Neural cell (in vitro differentiated cells): Measurements from ENCODE around the gene CRYBB2. TPM values are rescaled to one million over a fixed set of nuclear protein-coding genes. Genes with fewer than 3 reads are reported as not detected.
A peak's percentile ranks its signal among the peaks of the same experiment; 100 is the strongest.

Experiments used
- H2AFZ ChIP-seq: fragments of 200-600, 300-800 bp; sonication (generic), shearing (Covaris generic); 2 replicates; pipeline ENCODE4 v1.6.0; 2014; ENCODE audit warnings: low read depth, mild to moderate bottlenecking, antibody characterized with exemption, low read length, moderate library complexity
- H3F3A ChIP-seq: fragments of 200-600 bp; shearing (Covaris generic); 2 replicates; pipeline ENCODE4 v1.6.1; 2016; ENCODE audit warnings: mild to moderate bottlenecking, moderate library complexity, mixed read lengths, antibody characterized with exemption, low read length; ENCODE audit not compliant: insufficient read depth, poor library complexity, severe bottlenecking
- H3K27ac ChIP-seq: fragments of 200-600, 300-800 bp; sonication (generic), shearing (Covaris generic); 2 replicates; pipeline ENCODE4 v1.5.1; 2014; ENCODE audit warnings: mild to moderate bottlenecking, low read length, moderate library complexity
- H3K27me3 ChIP-seq: fragments of 300-800, 200-600 bp; sonication (generic), shearing (Covaris generic); 2 replicates; pipeline ENCODE4 v1.6.0; 2014; ENCODE audit warnings: mild to moderate bottlenecking, low read depth, low read length, moderate library complexity; ENCODE audit not compliant: insufficient read depth
- H3K36me3 ChIP-seq: fragments of 300-800, 200-600 bp; sonication (generic), shearing (Covaris generic); 2 replicates; pipeline ENCODE4 v1.5.1; 2014; ENCODE audit warnings: mild to moderate bottlenecking, antibody characterized with exemption, low read length, moderate library complexity; ENCODE audit not compliant: insufficient read depth
- H3K4me2 ChIP-seq: fragments of 300-800, 200-600 bp; sonication (generic), shearing (Covaris generic); 2 replicates; pipeline ENCODE4 v1.6.0; 2014; ENCODE audit warnings: mild to moderate bottlenecking, low read length
- H3K4me3 ChIP-seq: fragments of 300-800, 200-600 bp; sonication (generic), shearing (Covaris generic); 2 replicates; pipeline ENCODE4 v1.5.1; 2014; ENCODE audit warnings: mild to moderate bottlenecking, low read length, moderate library complexity
- H3K79me2 ChIP-seq: fragments of 200-600 bp; shearing (Covaris generic); replicated peaks from 2 replicates; pipeline ENCODE4 v1.6.0; 2014; ENCODE audit warnings: mild to moderate bottlenecking, low read length, moderate library complexity; ENCODE audit not compliant: insufficient read depth
- H3K9ac ChIP-seq: fragments of 300-800, 200-600 bp; sonication (generic), shearing (Covaris generic); 2 replicates; pipeline ENCODE4 v1.6.1; 2016; ENCODE audit warnings: mild to moderate bottlenecking, low read length, mixed read lengths
- H3K9me2 ChIP-seq: fragments of 200-600 bp; shearing (Covaris generic); 2 replicates; pipeline ENCODE4 v1.6.1; 2016; ENCODE audit warnings: mild to moderate bottlenecking, low read length, mixed read lengths; ENCODE audit not compliant: insufficient read depth
- H3K9me3 ChIP-seq: fragments of 200-600, 300-800 bp; sonication (generic), shearing (Covaris generic); 2 replicates; pipeline ENCODE4 v1.6.1; 2016; ENCODE audit warnings: mild to moderate bottlenecking, mixed run types, low read length, moderate library complexity, mixed read lengths
- H4K20me1 ChIP-seq: fragments of 200-600 bp; shearing (Covaris generic); 2 replicates; pipeline ENCODE4 v1.6.1; 2016; ENCODE audit warnings: mild to moderate bottlenecking, mixed run types; ENCODE audit not compliant: insufficient read depth
- EP300 ChIP-seq: fragments of 450-650 bp; conservative IDR thresholded peaks from 2 replicates; pipeline ENCODE4 v1.6.1; 2014; ENCODE audit warnings: antibody characterized with exemption, mild to moderate bottlenecking, moderate library complexity; ENCODE audit not compliant: poor library complexity, severe bottlenecking
- EZH2 ChIP-seq: fragments of 200-600, 300-800 bp; shearing (Covaris generic), sonication (generic); IDR thresholded peaks from 2 replicates; pipeline ENCODE4 v1.6.1; 2014; ENCODE audit warnings: antibody characterized with exemption, low read length, borderline replicate concordance, mild to moderate bottlenecking; ENCODE audit not compliant: insufficient read depth, poor library complexity, severe bottlenecking
- MXI1 ChIP-seq: fragments of 450-650 bp; conservative IDR thresholded peaks from 2 replicates; pipeline ENCODE4 v1.6.1; 2014; ENCODE audit warnings: antibody characterized with exemption, mild to moderate bottlenecking; ENCODE audit not compliant: poor library complexity, severe bottlenecking
- POLR2AphosphoS5 ChIP-seq: IDR thresholded peaks from 2 replicates; pipeline ENCODE4 v1.6.1; 2012
- RAD21 ChIP-seq: fragments of 450-650 bp; conservative IDR thresholded peaks from 2 replicates; pipeline ENCODE4 v1.6.1; 2014; ENCODE audit warnings: antibody characterized with exemption, mild to moderate bottlenecking, moderate library complexity
- REST ChIP-seq: IDR thresholded peaks from 2 replicates; pipeline ENCODE4 v1.6.1; 2012; ENCODE audit warnings: borderline replicate concordance
- SMC3 ChIP-seq: fragments of 450-650 bp; conservative IDR thresholded peaks from 2 replicates; pipeline ENCODE4 v1.6.1; 2014; ENCODE audit warnings: antibody characterized with exemption, mild to moderate bottlenecking, moderate library complexity; ENCODE audit not compliant: poor library complexity
- TAF1 ChIP-seq: IDR thresholded peaks from 2 replicates; pipeline ENCODE4 v1.6.1; 2012; ENCODE audit warnings: low read depth
- polyA plus RNA-seq: library from polyadenylated mRNA; depleted of rRNA; stranded (reverse); fragments of >200 nt; gene quantifications from 2 replicates; pipeline ENCODE4 v1.2.3, GENCODE V29; 2014
- TF ChIP-seq, protein P1 (sequence below): fragments of 450-650 bp; IDR thresholded peaks from 2 replicates; pipeline ENCODE4 v1.5.1; 2014; ENCODE audit warnings: antibody characterized with exemption, mild to moderate bottlenecking, moderate library complexity; ENCODE audit not compliant: poor library complexity, severe bottlenecking

CRYBB2 gene
- polyA plus RNA-seq, 1 donor from 2014 or later: not detected

- TF ChIP-seq, protein P1, sequence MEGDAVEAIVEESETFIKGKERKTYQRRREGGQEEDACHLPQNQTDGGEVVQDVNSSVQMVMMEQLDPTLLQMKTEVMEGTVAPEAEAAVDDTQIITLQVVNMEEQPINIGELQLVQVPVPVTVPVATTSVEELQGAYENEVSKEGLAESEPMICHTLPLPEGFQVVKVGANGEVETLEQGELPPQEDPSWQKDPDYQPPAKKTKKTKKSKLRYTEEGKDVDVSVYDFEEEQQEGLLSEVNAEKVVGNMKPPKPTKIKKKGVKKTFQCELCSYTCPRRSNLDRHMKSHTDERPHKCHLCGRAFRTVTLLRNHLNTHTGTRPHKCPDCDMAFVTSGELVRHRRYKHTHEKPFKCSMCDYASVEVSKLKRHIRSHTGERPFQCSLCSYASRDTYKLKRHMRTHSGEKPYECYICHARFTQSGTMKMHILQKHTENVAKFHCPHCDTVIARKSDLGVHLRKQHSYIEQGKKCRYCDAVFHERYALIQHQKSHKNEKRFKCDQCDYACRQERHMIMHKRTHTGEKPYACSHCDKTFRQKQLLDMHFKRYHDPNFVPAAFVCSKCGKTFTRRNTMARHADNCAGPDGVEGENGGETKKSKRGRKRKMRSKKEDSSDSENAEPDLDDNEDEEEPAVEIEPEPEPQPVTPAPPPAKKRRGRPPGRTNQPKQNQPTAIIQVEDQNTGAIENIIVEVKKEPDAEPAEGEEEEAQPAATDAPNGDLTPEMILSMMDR: no peak
- TF ChIP-seq POLR2AphosphoS5 (no peak), RAD21 (no peak)
Measured at GRCh38 chr22:25170426-25170980, 48.9 kb upstream of the CRYBB2 start (continued).

- Histone ChIP-seq H3K4me3 (no peak overlapping the region), H3K27ac (no peak overlapping the region), H3K9me3 (no peaks in the 10 kb centered on the region), H4K20me1 (no peaks in the 10 kb centered on the region), H3K36me3 (no peaks in the 10 kb centered on the region), H3K27me3 (no peaks in the 10 kb centered on the region), H3K9ac (no peak overlapping the region), H2AFZ (no peak overlapping the region), H3K79me2 (no peaks in the 10 kb centered on the region), H3K9me2 (no peaks in the 10 kb centered on the region), H3F3A (no peaks in the 10 kb centered on the region), H3K4me2 (no peak overlapping the region)
- TF ChIP-seq TAF1: no peak
- no peak for TF ChIP-seq POLR2AphosphoS5
- no peak for TF ChIP-seq EZH2
- no peak for TF ChIP-seq MXI1
- TF ChIP-seq EP300: no peak
- peak; percentile 60 for TF ChIP-seq RAD21
- TF ChIP-seq, protein P1: peak; percentile 52
- TF ChIP-seq REST: no peak
- peak; percentile 63 for TF ChIP-seq SMC3
Measured at GRCh38 chr22:25172153-25172552, 47.3 kb upstream of the CRYBB2 start.
